HCT116 (cell line): ENCODE data around the gene ASB6. TPM values are rescaled to one million over a fixed set of nuclear protein-coding genes. Genes with fewer than 3 reads are reported as not detected.

ENCODE experiments used
- ATAC-seq: fragments of 200-7000 bp; cut with Tn5 transposase; 2 replicates; pipeline ENCODE4 v1.9.1; 2020; ENCODE audit warnings: mild to moderate bottlenecking, moderate library complexity
- BruUV-seq: library from RNA; stranded (reverse); fragments of 400-500 nt; replicated peaks from 2 replicates; lab custom pipeline; 2021; lab: Mats Ljungman, UMichigan
- CTCF ChIA-PET: fragments of 300-600 bp; sonication (Branson Sonifier 250); formaldehyde crosslinking; loops from one replicate; lab custom pipeline; 2021; ENCODE audit warnings: antibody characterized with exemption; lab: Charles Lee
- POLR2A ChIA-PET: fragments of 300-600, 350-600 bp; sonication (Branson Sonifier 250); formaldehyde crosslinking; loops from one replicate; lab custom pipeline; 2021; ENCODE audit warnings: antibody characterized with exemption; lab: Charles Lee
- RAD21 ChIA-PET, 2 experiments: fragments of 300-600 bp; sonication (Branson Sonifier 250); formaldehyde crosslinking; loops; one replicate each; lab custom pipeline; 2023; ENCODE audit warnings: low total read pairs in 2 of 2; ENCODE audit not compliant: uncharacterized antibody in 2 of 2, unreplicated experiment in 2 of 2, low non-redundant PET in 1 of 2; lab: Charles Lee
- DNase-seq: peaks from one replicate; pipeline ENCODE4 v3.0.0-alpha.2; 2010; ENCODE audit warnings: low read depth, low spot score
- H2AFZ ChIP-seq: fragments of 200-600 bp; shearing (Covaris generic), sonication (generic); 2 replicates; pipeline ENCODE4 v1.6.1; 2017; ENCODE audit warnings: low read depth, mixed run types, mixed read lengths, antibody characterized with exemption, low read length; ENCODE audit not compliant: poor library complexity, severe bottlenecking
- H3K27ac ChIP-seq: 2 replicates; pipeline ENCODE4 v1.5.1; 2012; ENCODE audit warnings: low read depth, low read length
- H3K27me3 ChIP-seq: fragments of 200-600 bp; sonication (generic); 2 replicates; pipeline ENCODE4 v1.6.1; 2016; ENCODE audit warnings: mixed run types, low read length, mixed read lengths; ENCODE audit not compliant: insufficient read depth
- H3K36me3 ChIP-seq, 2 experiments: fragments of 200-500 bp in 1 of 2; fragments of 200-600 bp in 1 of 2; sonication (Bioruptor generic) in 1 of 2; sonication (generic) in 1 of 2; 2 replicates each; pipeline versions ENCODE4 v1.5.1 to v1.6.1; 2014 to 2016; ENCODE audit warnings: low read length in 2 of 2, inconsistent platforms in 1 of 2, mixed read lengths in 1 of 2, mixed run types in 1 of 2; ENCODE audit not compliant: insufficient read depth in 2 of 2, control insufficient read depth in 1 of 2
- H3K4me1 ChIP-seq, 2 experiments: fragments of 200-600 bp in 1 of 2; sonication (generic) in 1 of 2; 2 replicates each; pipeline versions ENCODE4 v1.5.1 to v1.6.1; 2012 to 2017; ENCODE audit warnings: low read length in 2 of 2, inconsistent platforms in 1 of 2, mild to moderate bottlenecking in 1 of 2, mixed read lengths in 1 of 2, mixed run types in 1 of 2, moderate library complexity in 1 of 2; ENCODE audit not compliant: insufficient read depth in 2 of 2, control insufficient read depth in 1 of 2
- H3K4me2 ChIP-seq: fragments of 200-600 bp; sonication (generic); 2 replicates; pipeline ENCODE4 v1.6.1; 2017; ENCODE audit warnings: mixed run types, low read length, mixed read lengths
- H3K4me3 ChIP-seq, 2 experiments: fragments of 200-600 bp in 1 of 2; sonication (generic) in 1 of 2; replicated peaks in 1 of 2; 2 replicates each; pipeline ENCODE4 v1.5.1; 2011 to 2016; ENCODE audit warnings: low read length in 2 of 2, control low read depth in 1 of 2, low read depth in 1 of 2, mild to moderate bottlenecking in 1 of 2, mixed read lengths in 1 of 2, mixed run types in 1 of 2
- H3K79me2 ChIP-seq: fragments of 200-600 bp; sonication (generic); 2 replicates; pipeline ENCODE4 v1.6.1; 2017; ENCODE audit warnings: mild to moderate bottlenecking, mixed run types, low read length, moderate library complexity, mixed read lengths; ENCODE audit not compliant: insufficient read depth
- H3K9ac ChIP-seq: fragments of 200-600 bp; sonication (generic); 2 replicates; pipeline ENCODE4 v1.6.1; 2016; ENCODE audit warnings: low read length, mixed read lengths
- H3K9me2 ChIP-seq: fragments of 200-600 bp; sonication (generic), shearing (Covaris generic); 2 replicates; pipeline ENCODE4 v1.6.1; 2017; ENCODE audit warnings: mixed run types, mild to moderate bottlenecking, moderate library complexity; ENCODE audit not compliant: insufficient read depth
- H3K9me3 ChIP-seq, 2 experiments: fragments of 200-500 bp in 1 of 2; fragments of 200-600 bp in 1 of 2; sonication (Bioruptor generic) in 1 of 2; sonication (generic) in 1 of 2; 2 replicates each; pipeline ENCODE4 v1.6.1; 2014 to 2017; ENCODE audit warnings: low read length in 2 of 2, mixed read lengths in 2 of 2, inconsistent platforms in 1 of 2, low read depth in 1 of 2, mild to moderate bottlenecking in 1 of 2, mixed run types in 1 of 2, moderate library complexity in 1 of 2; ENCODE audit not compliant: control insufficient read depth in 1 of 2, insufficient read depth in 1 of 2
- H4K20me1 ChIP-seq: fragments of 200-600 bp; sonication (generic), shearing (Covaris generic); 2 replicates; pipeline ENCODE4 v1.6.1; 2017; ENCODE audit warnings: mixed run types, mild to moderate bottlenecking, moderate library complexity; ENCODE audit not compliant: insufficient read depth
- EGR1 ChIP-seq: IDR thresholded peaks from 2 replicates; pipeline ENCODE4 v1.6.1; 2012; ENCODE audit warnings: low read depth
- POLR2AphosphoS5 ChIP-seq: IDR thresholded peaks from 2 replicates; pipeline ENCODE4 v1.6.1; 2011; ENCODE audit warnings: mild to moderate bottlenecking, low read depth, low read length, moderate library complexity
- SIN3A ChIP-seq: IDR thresholded peaks from 2 replicates; pipeline ENCODE4 v1.6.1; 2012; ENCODE audit warnings: low read depth
- intact Hi-C: fragments of 100-400 bp; cut with micrococcal nuclease; formaldehyde crosslinking; loops from 2 replicates; pipeline ENCODE4 v1.10.0; 2022
- total RNA-seq: library from RNA; stranded (reverse); gene quantifications from one replicate; pipeline ENCODE4 v1.2.1, GENCODE V29; 2021; ENCODE audit not compliant: unreplicated experiment

ASB6 gene
- total RNA-seq, 1 experiment from 2014 or later = 21.6 TPM

DNA sequence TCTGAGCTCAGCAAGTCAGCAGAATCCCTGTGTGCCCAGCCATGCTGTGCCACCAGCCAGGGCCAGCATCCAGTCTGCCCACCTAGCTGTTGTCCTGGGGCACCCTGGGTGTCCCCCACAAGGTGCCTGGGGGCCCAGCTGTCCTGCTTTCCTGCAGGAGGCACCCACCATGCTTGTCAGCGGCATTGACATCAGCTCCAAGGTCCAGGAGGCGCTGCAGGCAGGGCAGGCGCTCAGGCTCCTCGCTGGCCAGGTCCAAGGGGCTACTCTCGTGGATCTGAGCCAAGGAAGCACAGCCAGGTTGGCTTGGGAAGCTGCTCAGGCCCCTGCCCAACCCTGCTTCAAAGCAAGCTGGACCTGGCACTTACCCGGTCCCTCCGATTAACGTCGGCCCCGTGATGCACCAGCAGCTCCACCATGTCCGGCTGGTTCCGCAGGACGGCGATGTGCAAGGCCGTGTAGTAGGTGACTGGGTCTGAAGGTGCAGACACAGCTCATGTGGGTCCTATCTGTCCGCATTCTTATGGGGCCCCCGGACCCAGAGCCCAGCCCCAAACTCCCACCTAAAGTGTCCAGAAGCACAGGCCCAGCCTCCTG is 2.8 kb downstream of the ASB6 start:
- Histone ChIP-seq H3K27me3 (no peaks in the 10 kb centered on the region), H2AFZ (no peak overlapping the region), H3K9me3 (no peaks in the 10 kb centered on the region), H3K9me2 (no peaks in the 10 kb centered on the region), H4K20me1 (no peaks in the 10 kb centered on the region), H3K4me3 (no peak overlapping the region), H3K4me1 (peaks cover 10 to 17% of the 10 kb centered on the region in 2 experiments; a peak in 3 of 4 replicates), H3K9ac (no peak overlapping the region), H3K27ac (peak overlapping the region; percentile 15; the same call in 1 of the 2 replicates), H3K36me3 (peaks cover 20 to 28% of the 10 kb centered on the region in 2 experiments), H3K79me2 (peaks cover 61% of the 10 kb centered on the region), H3K4me2 (no peak overlapping the region)
- DNase-seq (no peak), ATAC-seq (no peak)
- ChIA-PET POLR2A (interaction anchor here (0.5 kb wide), 1 partner anchor 509 kb away, joined by 3 read pairs; no protein-coding TSS in a partner anchor), CTCF (interaction anchor here (1.2 to 2.6 kb wide), 4 partner anchors 151 to 507 kb away, joined by 3 to 7 read pairs (median 4); no protein-coding TSS in a partner anchor), RAD21 (interaction anchor here in 1 of 2 experiments (0.6 kb wide), 1 partner anchor 145 kb away, joined by 3 read pairs; no protein-coding TSS in a partner anchor)
- no TSS peak for BruUV-seq
- intact Hi-C loops = no loop called here
- TF ChIP-seq POLR2AphosphoS5 = peak; percentile 10; the same call in 1 of the 2 replicates
- TF ChIP-seq SIN3A = no peak

GRCh38 chr9:129637673-129638439 is 4.1 kb downstream of the ASB6 start:
- H3K4me2 ChIP-seq = no peak overlapping the region
- no peak for TF ChIP-seq EGR1
- POLR2A ChIA-PET = interaction anchor here (1.0 kb wide), 1 partner anchor 11 kb away, joined by 3 read pairs; no protein-coding TSS in a partner anchor
- peaks cover 10 to 17% of the 10 kb centered on the region in 2 experiments; a peak in 3 of 4 replicates for H3K4me1 ChIP-seq
- intact Hi-C loops = no loop called here
- H3K9me3 ChIP-seq = no peaks in the 10 kb centered on the region
- H3K36me3 ChIP-seq = peaks cover 30 to 40% of the 10 kb centered on the region in 2 experiments
- no peaks in the 10 kb centered on the region for H3K9me2 ChIP-seq
- no TSS peak for BruUV-seq
- H4K20me1 ChIP-seq = peaks cover 5% of the 10 kb centered on the region; the same call in 1 of the 2 replicates
- H3K27ac ChIP-seq = peak overlapping the region; percentile 15; the same call in 1 of the 2 replicates
- no peak for DNase-seq
- no peak overlapping the region for H3K4me3 ChIP-seq
- H3K79me2 ChIP-seq = peaks cover 74% of the 10 kb centered on the region
- CTCF ChIA-PET = interaction anchor here (1.0 kb wide), 1 partner anchor 14 kb away, joined by 3 read pairs; no protein-coding TSS in a partner anchor
- RAD21 ChIA-PET = no interaction called here
- H2AFZ ChIP-seq = no peak overlapping the region
- no peaks in the 10 kb centered on the region for H3K27me3 ChIP-seq
- no peak for ATAC-seq
- H3K9ac ChIP-seq = no peak overlapping the region
